PFSK-1 (cell line): ENCODE results near the gene B3GNT2.

Experiments
- FOXP2 ChIP-seq: optimal IDR thresholded peaks from 2 replicates; pipeline ENCODE3; 2011; ENCODE audit warnings: borderline replicate concordance, control low read depth, inconsistent platforms; ENCODE audit not compliant: insufficient read depth; ENCODE audit errors: extremely low read length, extremely low read depth
- POLR2AphosphoS5 ChIP-seq: IDR thresholded peaks from 2 replicates; pipeline ENCODE4 v1.6.1; 2012; ENCODE audit warnings: low read depth, mild to moderate bottlenecking, control low read depth, low read length, moderate library complexity
- REST ChIP-seq, 2 experiments: IDR thresholded peaks; 2 replicates each; pipeline versions ENCODE4 v1.6.1 to v1.8.0; 2011 to 2012; ENCODE audit warnings: low read depth in 2 of 2, low read length in 2 of 2, control low read depth in 1 of 2, inconsistent platforms in 1 of 2, mild to moderate bottlenecking in 1 of 2, moderate library complexity in 1 of 2; ENCODE audit not compliant: insufficient read depth in 1 of 2
- SIN3A ChIP-seq: IDR thresholded peaks from 2 replicates; pipeline ENCODE4 v1.6.1; 2012; ENCODE audit warnings: mild to moderate bottlenecking, low read length, moderate library complexity, borderline replicate concordance; ENCODE audit not compliant: insufficient read depth
- TAF1 ChIP-seq: IDR thresholded peaks from 2 replicates; pipeline ENCODE4 v1.6.1; 2012; ENCODE audit warnings: low read length, control low read depth, borderline replicate concordance; ENCODE audit not compliant: insufficient read depth

B3GNT2 gene

DNA sequence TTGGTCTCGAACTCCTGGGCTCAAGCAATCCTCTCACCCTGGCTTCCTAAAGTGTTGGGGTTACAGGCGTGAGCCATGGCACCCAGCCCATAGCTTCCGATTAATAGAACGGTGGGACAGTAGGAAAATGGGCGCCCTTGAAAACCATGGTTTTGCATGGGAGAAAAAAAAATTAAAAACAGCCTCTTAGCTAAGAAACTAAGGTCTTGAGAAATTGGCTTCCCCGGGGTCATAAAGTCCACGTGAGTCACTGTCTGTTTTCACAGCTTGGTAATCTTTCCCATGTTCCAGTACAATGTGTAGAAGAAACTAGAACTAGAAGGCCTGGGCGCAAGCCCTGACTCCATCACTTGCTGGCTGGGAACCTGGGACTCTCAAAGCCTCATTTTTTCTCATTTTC lies 20.7 kb downstream of the B3GNT2 start:
- TF ChIP-seq POLR2AphosphoS5 (no peak), TAF1 (no peak), SIN3A (no peak), REST (IDR thresholded peaks at IDR 0.05; ENCODE audit: insufficient read depth in 1 of 2, low read depth in 2 of 2, low read length in 2 of 2) (no peak), FOXP2 (no peak)

DNA sequence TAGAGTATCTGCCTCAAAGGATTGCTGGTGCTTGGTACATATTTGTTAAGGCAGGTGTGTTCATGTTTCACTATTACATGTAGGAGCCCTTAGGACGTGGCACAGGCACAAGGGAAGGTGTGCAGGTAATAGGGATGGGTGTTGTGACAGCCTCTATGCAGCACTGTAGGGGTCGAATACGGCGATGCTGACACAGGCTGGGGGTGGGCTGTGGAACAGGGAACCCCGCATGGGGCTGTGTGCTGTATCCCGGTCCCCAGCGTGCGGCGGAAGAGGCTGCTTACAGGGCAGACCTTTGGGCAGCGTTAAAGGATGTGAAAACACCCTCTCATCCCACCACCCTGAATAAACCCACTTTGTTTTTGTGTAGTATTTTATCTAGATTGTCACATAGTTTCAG lies 21.5 kb downstream of the B3GNT2 start:
- no peak for TF ChIP-seq POLR2AphosphoS5
- no peak for TF ChIP-seq FOXP2
- no peak for TF ChIP-seq REST (IDR thresholded peaks at IDR 0.05; ENCODE audit: insufficient read depth in 1 of 2, low read depth in 2 of 2, low read length in 2 of 2)
- TF ChIP-seq TAF1, result no peak
- no peak for TF ChIP-seq SIN3A

DNA sequence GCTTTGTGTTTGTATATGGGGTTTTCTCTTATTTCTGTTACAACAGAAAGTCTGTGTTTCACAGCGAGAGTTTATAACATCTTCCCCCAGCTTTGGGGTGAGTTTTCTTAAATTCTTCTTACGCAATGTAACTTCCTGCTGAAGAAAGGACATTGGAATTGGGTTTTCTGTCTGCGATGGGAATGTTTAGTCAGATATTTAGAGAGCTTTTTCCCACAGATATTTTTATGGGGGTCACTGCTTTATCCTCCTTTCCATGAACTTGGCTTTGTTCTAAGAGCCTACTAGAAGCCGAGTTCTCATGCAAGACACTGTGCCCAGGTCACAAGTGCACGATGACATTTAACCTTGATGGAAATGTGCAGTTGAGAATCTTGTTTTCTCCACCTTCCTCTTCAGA lies 22.1 kb downstream of the B3GNT2 start:
- TF ChIP-seq SIN3A, result no peak
- TF ChIP-seq FOXP2, result no peak
- no peak for TF ChIP-seq POLR2AphosphoS5
- TF ChIP-seq REST (IDR thresholded peaks at IDR 0.05; ENCODE audit: insufficient read depth in 1 of 2, low read depth in 2 of 2, low read length in 2 of 2), result no peak
- no peak for TF ChIP-seq TAF1

DNA sequence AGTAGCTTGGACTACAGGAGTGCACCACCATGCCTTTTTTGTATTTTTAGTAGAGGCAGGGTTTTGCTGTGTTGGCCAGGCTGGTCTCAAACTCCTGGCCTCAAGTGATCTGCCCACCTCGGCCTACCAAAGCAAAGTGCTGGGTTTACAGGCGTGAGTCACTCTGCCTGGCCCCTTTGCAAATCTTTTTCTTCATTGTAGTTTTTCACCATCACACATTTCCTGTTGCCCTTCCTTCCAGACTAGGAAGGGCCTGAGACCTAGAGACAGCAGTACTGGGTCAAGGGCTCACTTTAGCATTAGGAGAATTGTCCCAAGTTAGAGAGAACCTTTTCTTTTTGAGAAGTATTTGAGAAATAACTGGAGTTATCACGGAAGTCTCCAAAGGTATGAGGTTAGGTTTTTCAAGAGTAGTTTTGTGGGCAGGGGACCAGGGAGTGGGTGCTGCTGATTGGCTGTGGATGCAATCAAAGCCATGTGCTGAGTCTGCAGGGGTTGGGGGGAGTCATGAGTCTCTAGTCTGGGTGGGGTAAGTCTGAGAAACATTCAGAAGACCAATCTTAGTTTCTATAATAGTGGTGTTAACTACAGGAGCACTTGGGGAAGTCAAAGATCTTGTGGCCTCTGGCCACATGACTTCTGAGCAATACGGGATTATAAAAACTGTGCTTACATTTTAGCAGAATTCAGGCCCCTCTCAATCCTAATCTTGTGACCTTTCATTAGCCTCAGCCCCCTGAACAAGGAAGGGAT lies 23.7 kb downstream of the B3GNT2 start:
- no peak for TF ChIP-seq REST (IDR thresholded peaks at IDR 0.05; ENCODE audit: insufficient read depth in 1 of 2, low read depth in 2 of 2, low read length in 2 of 2)
- TF ChIP-seq TAF1, result no peak
- no peak for TF ChIP-seq FOXP2
- TF ChIP-seq POLR2AphosphoS5, result no peak
- TF ChIP-seq SIN3A, result no peak
